Parathyroid adenoma (tissue), 2 donors: ENCODE results near the gene TMEM184B.

Source experiments
- H2AFZ ChIP-seq: fragments of 300-600 bp; sonication (generic); one replicate; pipeline ENCODE4 v1.7.0; 2017; ENCODE audit warnings: antibody characterized with exemption, mild to moderate bottlenecking
- H3K27ac ChIP-seq: fragments of 300-600 bp; sonication (generic); one replicate; pipeline ENCODE4 v1.7.0; 2017
- H3K27me3 ChIP-seq: fragments of 300-600 bp; sonication (generic); one replicate; pipeline ENCODE4 v1.7.0; 2017; ENCODE audit warnings: low read length; ENCODE audit not compliant: control insufficient read depth, insufficient read depth
- H3K36me3 ChIP-seq: fragments of 300-600 bp; sonication (generic); one replicate; pipeline ENCODE4 v1.7.0; 2017; ENCODE audit warnings: low read length; ENCODE audit not compliant: control insufficient read depth, insufficient read depth
- H3K4me1 ChIP-seq: fragments of 300-600 bp; sonication (generic); one replicate; pipeline ENCODE4 v1.7.0; 2017; ENCODE audit warnings: control low read depth
- H3K4me2 ChIP-seq: fragments of 300-600 bp; sonication (generic); one replicate; pipeline ENCODE4 v1.7.0; 2017; ENCODE audit warnings: low read length
- H3K4me3 ChIP-seq: fragments of 300-600 bp; sonication (generic); one replicate; pipeline ENCODE4 v1.7.0; 2017; ENCODE audit warnings: low read depth, low read length
- H3K79me2 ChIP-seq: fragments of 300-600 bp; sonication (generic); one replicate; pipeline ENCODE4 v1.7.0; 2017; ENCODE audit warnings: control low read depth
- H3K9ac ChIP-seq: fragments of 300-600 bp; sonication (generic); one replicate; pipeline ENCODE4 v1.7.0; 2017; ENCODE audit warnings: mild to moderate bottlenecking
- H3K9me3 ChIP-seq: fragments of 300-600 bp; sonication (generic); one replicate; pipeline ENCODE4 v1.7.0; 2017; ENCODE audit warnings: low read length; ENCODE audit not compliant: control insufficient read depth
- CTCF ChIP-seq: fragments of 300-600 bp; sonication (generic); IDR thresholded peaks from one replicate; pipeline ENCODE4 v1.7.0; 2017; ENCODE audit warnings: antibody characterized with exemption, mild to moderate bottlenecking
- donor health status: primary hyperparathyroidism.

The TMEM184B gene

GRCh38 chr22:38273135-38273826 is 471 bp upstream of the TMEM184B start:
- Histone ChIP-seq H3K27me3 (no peaks in the 10 kb centered on the region), H3K4me3 (peak overlapping the region; percentile 79), H3K9me3 (no peaks in the 10 kb centered on the region), H3K27ac (peak overlapping the region; percentile 82), H3K4me2 (peak overlapping the region; percentile 82), H3K9ac (peak overlapping the region; percentile 67), H2AFZ (peak overlapping the region; percentile 97), H3K4me1 (peaks cover 5% of the 10 kb centered on the region), H3K36me3 (no peaks in the 10 kb centered on the region), H3K79me2 (peaks cover 14% of the 10 kb centered on the region)
- TF ChIP-seq CTCF, result no peak

GRCh38 chr22:38271927-38272372 is 860 bp downstream of the TMEM184B start:
- Histone ChIP-seq H2AFZ (peak overlapping the region; percentile 73), H3K9ac (peak overlapping the region; percentile 53), H3K4me2 (peak overlapping the region; percentile 97), H3K4me1 (peaks cover 5% of the 10 kb centered on the region), H3K79me2 (peaks cover 14% of the 10 kb centered on the region), H3K36me3 (no peaks in the 10 kb centered on the region), H3K4me3 (peak overlapping the region; percentile 88), H3K27me3 (no peaks in the 10 kb centered on the region), H3K27ac (peak overlapping the region; percentile 74), H3K9me3 (no peaks in the 10 kb centered on the region)
- no peak for TF ChIP-seq CTCF

GRCh38 chr22:38271101-38271500 is 1.7 kb downstream of the TMEM184B start:
- Histone ChIP-seq H3K4me2 (no peak overlapping the region), H3K79me2 (peaks cover 16% of the 10 kb centered on the region), H3K4me1 (peaks cover 5% of the 10 kb centered on the region), H3K9me3 (no peaks in the 10 kb centered on the region), H3K9ac (no peak overlapping the region), H3K36me3 (no peaks in the 10 kb centered on the region), H3K27ac (no peak overlapping the region), H3K4me3 (no peak overlapping the region), H2AFZ (no peak overlapping the region), H3K27me3 (no peaks in the 10 kb centered on the region)
- TF ChIP-seq CTCF, result no peak

GRCh38 chr22:38270091-38270992 is 2.5 kb downstream of the TMEM184B start:
- Histone ChIP-seq H3K9me3 (no peaks in the 10 kb centered on the region), H3K27ac (no peak overlapping the region), H3K4me1 (peaks cover 5% of the 10 kb centered on the region), H3K36me3 (no peaks in the 10 kb centered on the region), H3K4me3 (no peak overlapping the region), H3K27me3 (no peaks in the 10 kb centered on the region), H3K4me2 (no peak overlapping the region), H3K9ac (no peak overlapping the region), H3K79me2 (peaks cover 16% of the 10 kb centered on the region), H2AFZ (no peak overlapping the region)
- no peak for TF ChIP-seq CTCF
